ENCODE results near the gene INTS14. TPM values are rescaled to one million over a fixed set of nuclear protein-coding genes. Genes with fewer than 3 reads are reported as not detected.

Gene INTS14
- total RNA-seq, 2 experiments from 2014 or later = 47.4 to 48.1 TPM

GRCh38 chr15:65634356-65634755, 23.4 kb upstream of the INTS14 start:
- no peak for ATAC-seq
- H3K4me3 Mint-ChIP-seq = no peak overlapping the region
- intact Hi-C loops (cut with micrococcal nuclease) = no loop called here
- CTCF ChIA-PET = interaction anchor here (1.1 to 1.4 kb wide), 2 partner anchors 15 to 222 kb away, joined by 3 to 4 read pairs; no protein-coding TSS in a partner anchor
- peaks cover 21% of the 10 kb centered on the region for H3K4me1 Mint-ChIP-seq (ENCODE audit: low read depth)
- H3K9me3 Mint-ChIP-seq = no peaks in the 10 kb centered on the region
- no peak for TF ChIP-seq CTCF (IDR thresholded peaks at IDR 0.05)
- H3K27me3 Mint-ChIP-seq = no peaks in the 10 kb centered on the region
- no peak for DNase-seq
- H3K36me3 Mint-ChIP-seq (ENCODE audit: low read depth) = no peaks in the 10 kb centered on the region
- POLR2A ChIA-PET = interaction anchor here (1.6 kb wide), 1 partner anchor 10 kb away, joined by 5 read pairs; no protein-coding TSS in a partner anchor
- no peak overlapping the region for H3K27ac Mint-ChIP-seq

GRCh38 chr15:65633752-65634151, 22.8 kb upstream of the INTS14 start:
- Mint-ChIP-seq H3K4me1 (ENCODE audit: low read depth) (peaks cover 16% of the 10 kb centered on the region), H3K36me3 (ENCODE audit: low read depth) (no peaks in the 10 kb centered on the region), H3K27me3 (no peaks in the 10 kb centered on the region), H3K9me3 (no peaks in the 10 kb centered on the region), H3K4me3 (no peak overlapping the region), H3K27ac (no peak overlapping the region)
- ATAC-seq (no peak), DNase-seq (no peak)
- POLR2A ChIA-PET = interaction anchor here (1.6 kb wide), 1 partner anchor 11 kb away, joined by 5 read pairs; no protein-coding TSS in a partner anchor
- CTCF ChIA-PET = interaction anchor here (1.4 kb wide), 1 partner anchor 223 kb away, joined by 4 read pairs; no protein-coding TSS in a partner anchor
- intact Hi-C loops (cut with micrococcal nuclease) = no loop called here
- no peak for TF ChIP-seq CTCF (IDR thresholded peaks at IDR 0.05)

- no peak overlapping the region for H3K27ac Mint-ChIP-seq
- ATAC-seq = no peak
- no peaks in the 10 kb centered on the region for H3K27me3 Mint-ChIP-seq
- peaks cover 12% of the 10 kb centered on the region for H3K4me1 Mint-ChIP-seq (ENCODE audit: low read depth)
- ChIA-PET POLR2A (no interaction called here), CTCF (no interaction called here)
- DNase-seq = no peak
- intact Hi-C loops (cut with micrococcal nuclease) = no loop called here
- H3K9me3 Mint-ChIP-seq = no peaks in the 10 kb centered on the region
- no peaks in the 10 kb centered on the region for H3K36me3 Mint-ChIP-seq (ENCODE audit: low read depth)
- no peak for TF ChIP-seq CTCF (IDR thresholded peaks at IDR 0.05)
- no peak overlapping the region for H3K4me3 Mint-ChIP-seq
Observed at GRCh38 chr15:65632780-65633375, 21.9 kb upstream of the INTS14 start.

DNA sequence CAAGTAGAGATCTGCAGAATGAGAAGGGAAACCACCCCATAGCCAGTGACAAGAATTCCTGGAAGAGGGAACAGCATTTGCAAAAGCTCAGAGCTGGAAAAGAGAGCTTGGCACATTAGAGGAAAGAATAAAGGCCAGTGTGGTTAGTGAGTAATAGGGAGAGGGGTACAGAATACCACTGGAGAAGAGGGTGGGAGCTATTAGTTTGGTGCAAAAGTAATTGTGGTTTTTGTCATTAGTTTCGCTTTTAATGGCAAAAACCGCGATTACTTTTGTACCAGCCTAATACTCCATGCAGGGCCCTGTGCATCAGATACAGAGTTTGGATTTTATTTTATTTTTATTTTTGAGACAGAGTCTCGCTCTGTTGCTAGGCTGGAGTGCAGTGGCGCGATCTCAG, 20.6 kb upstream of the INTS14 start:
- H3K36me3 Mint-ChIP-seq (ENCODE audit: low read depth) = no peaks in the 10 kb centered on the region
- H3K27me3 Mint-ChIP-seq = no peaks in the 10 kb centered on the region
- H3K4me3 Mint-ChIP-seq = no peak overlapping the region
- no peak for TF ChIP-seq CTCF (IDR thresholded peaks at IDR 0.05)
- no peak for DNase-seq
- no peak for ATAC-seq
- intact Hi-C loops (cut with micrococcal nuclease) = no loop called here
- H3K4me1 Mint-ChIP-seq (ENCODE audit: low read depth) = peaks cover 12% of the 10 kb centered on the region
- no peak overlapping the region for H3K27ac Mint-ChIP-seq
- POLR2A ChIA-PET = interaction anchor here (1.4 kb wide), 1 partner anchor 20 kb away, joined by 4 read pairs; the partner anchor contains the start of gene INTS14
- no peaks in the 10 kb centered on the region for H3K9me3 Mint-ChIP-seq
- CTCF ChIA-PET = interaction anchor here (0.7 to 0.9 kb wide), 2 partner anchors 12 to 103 kb away, joined by 3 to 4 read pairs; no protein-coding TSS in a partner anchor

DNA sequence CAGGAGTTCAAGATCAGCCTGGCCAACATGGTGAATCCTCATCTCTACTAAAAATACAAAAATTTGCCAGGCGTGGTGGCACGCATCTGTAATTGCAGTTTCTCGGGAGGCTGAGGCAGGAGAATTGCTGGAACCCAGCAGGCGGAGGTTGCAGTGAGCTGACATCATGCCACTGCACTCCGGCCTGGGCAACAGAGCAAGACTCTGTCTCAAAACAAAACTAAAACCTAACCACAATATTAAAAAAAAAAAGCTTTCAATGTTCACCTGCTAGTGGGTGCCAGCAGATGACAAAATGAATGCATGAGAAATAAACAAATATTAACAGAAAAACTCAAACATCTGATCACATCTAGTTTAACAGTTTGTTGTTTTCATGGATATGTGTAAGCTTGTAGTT, 19.8 kb upstream of the INTS14 start:
- TF ChIP-seq CTCF (IDR thresholded peaks at IDR 0.05) = no peak
- H3K27me3 Mint-ChIP-seq = no peaks in the 10 kb centered on the region
- intact Hi-C loops (cut with micrococcal nuclease) = no loop called here
- H3K36me3 Mint-ChIP-seq (ENCODE audit: low read depth) = no peaks in the 10 kb centered on the region
- peaks cover 12% of the 10 kb centered on the region for H3K4me1 Mint-ChIP-seq (ENCODE audit: low read depth)
- ATAC-seq = peak; percentile 47
- H3K9me3 Mint-ChIP-seq = no peaks in the 10 kb centered on the region
- ChIA-PET CTCF (interaction anchor here (0.7 to 1.3 kb wide), 3 partner anchors 13 to 104 kb away, joined by 3 to 4 read pairs (median 3); partner anchors contain the start of gene INTS14), POLR2A (no interaction called here)
- H3K4me3 Mint-ChIP-seq = no peak overlapping the region
- no peak overlapping the region for H3K27ac Mint-ChIP-seq
- DNase-seq = no peak
